SK-N-SH (cell line): ENCODE data around the gene KRTAP20-4.

Source experiments
- POLR2AphosphoS5 ChIP-seq: IDR thresholded peaks from 2 replicates; pipeline ENCODE4 v1.6.1; 2012; ENCODE audit warnings: low read depth, low read length
- RAD21 ChIP-seq: IDR thresholded peaks from 2 replicates; pipeline ENCODE4 v1.6.1; 2012; ENCODE audit warnings: mild to moderate bottlenecking, low read length
- REST ChIP-seq: IDR thresholded peaks from 2 replicates; pipeline ENCODE4 v1.6.1; 2012; ENCODE audit warnings: mild to moderate bottlenecking, low read depth, low read length, moderate library complexity
- RFX5 ChIP-seq: IDR thresholded peaks from 2 replicates; pipeline ENCODE4 v1.6.1; 2012; ENCODE audit warnings: mild to moderate bottlenecking, improper control_type of control experiment, low read length
- TEAD4 ChIP-seq: IDR thresholded peaks from 2 replicates; pipeline ENCODE4 v1.4.0; 2012; ENCODE audit warnings: mild to moderate bottlenecking, borderline replicate concordance; ENCODE audit not compliant: insufficient read depth
- YY1 ChIP-seq: IDR thresholded peaks from 2 replicates; pipeline ENCODE4 v1.4.0; 2012; ENCODE audit warnings: low read depth, mild to moderate bottlenecking
- TF ChIP-seq, protein P1 (sequence below): fragments of 200-600 bp; sonication (generic); IDR thresholded peaks from 2 replicates; pipeline ENCODE4 v1.6.1; 2017; ENCODE audit warnings: antibody characterized with exemption, mild to moderate bottlenecking, moderate library complexity
- TF ChIP-seq, protein P2 (sequence below): IDR thresholded peaks from 2 replicates; pipeline ENCODE4; 2012
- TF ChIP-seq, protein P3 (sequence below): IDR thresholded peaks from 2 replicates; pipeline ENCODE4 v1.4.0; 2012; ENCODE audit warnings: low read depth, borderline replicate concordance

GRCh38 chr21:30613836-30614235, 6.6 kb upstream of the KRTAP20-4 start, which contains the start of gene KRTAP6-1:
- TF ChIP-seq, protein P1, sequence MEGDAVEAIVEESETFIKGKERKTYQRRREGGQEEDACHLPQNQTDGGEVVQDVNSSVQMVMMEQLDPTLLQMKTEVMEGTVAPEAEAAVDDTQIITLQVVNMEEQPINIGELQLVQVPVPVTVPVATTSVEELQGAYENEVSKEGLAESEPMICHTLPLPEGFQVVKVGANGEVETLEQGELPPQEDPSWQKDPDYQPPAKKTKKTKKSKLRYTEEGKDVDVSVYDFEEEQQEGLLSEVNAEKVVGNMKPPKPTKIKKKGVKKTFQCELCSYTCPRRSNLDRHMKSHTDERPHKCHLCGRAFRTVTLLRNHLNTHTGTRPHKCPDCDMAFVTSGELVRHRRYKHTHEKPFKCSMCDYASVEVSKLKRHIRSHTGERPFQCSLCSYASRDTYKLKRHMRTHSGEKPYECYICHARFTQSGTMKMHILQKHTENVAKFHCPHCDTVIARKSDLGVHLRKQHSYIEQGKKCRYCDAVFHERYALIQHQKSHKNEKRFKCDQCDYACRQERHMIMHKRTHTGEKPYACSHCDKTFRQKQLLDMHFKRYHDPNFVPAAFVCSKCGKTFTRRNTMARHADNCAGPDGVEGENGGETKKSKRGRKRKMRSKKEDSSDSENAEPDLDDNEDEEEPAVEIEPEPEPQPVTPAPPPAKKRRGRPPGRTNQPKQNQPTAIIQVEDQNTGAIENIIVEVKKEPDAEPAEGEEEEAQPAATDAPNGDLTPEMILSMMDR = no peak
- no peak for TF ChIP-seq YY1
- TF ChIP-seq, protein P2, sequence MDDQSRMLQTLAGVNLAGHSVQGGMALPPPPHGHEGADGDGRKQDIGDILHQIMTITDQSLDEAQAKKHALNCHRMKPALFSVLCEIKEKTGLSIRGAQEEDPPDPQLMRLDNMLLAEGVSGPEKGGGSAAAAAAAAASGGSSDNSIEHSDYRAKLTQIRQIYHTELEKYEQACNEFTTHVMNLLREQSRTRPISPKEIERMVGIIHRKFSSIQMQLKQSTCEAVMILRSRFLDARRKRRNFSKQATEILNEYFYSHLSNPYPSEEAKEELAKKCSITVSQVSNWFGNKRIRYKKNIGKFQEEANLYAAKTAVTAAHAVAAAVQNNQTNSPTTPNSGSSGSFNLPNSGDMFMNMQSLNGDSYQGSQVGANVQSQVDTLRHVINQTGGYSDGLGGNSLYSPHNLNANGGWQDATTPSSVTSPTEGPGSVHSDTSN = no peak
- TF ChIP-seq TEAD4 = no peak
- TF ChIP-seq REST = no peak
- no peak for TF ChIP-seq POLR2AphosphoS5
- TF ChIP-seq, protein P3, sequence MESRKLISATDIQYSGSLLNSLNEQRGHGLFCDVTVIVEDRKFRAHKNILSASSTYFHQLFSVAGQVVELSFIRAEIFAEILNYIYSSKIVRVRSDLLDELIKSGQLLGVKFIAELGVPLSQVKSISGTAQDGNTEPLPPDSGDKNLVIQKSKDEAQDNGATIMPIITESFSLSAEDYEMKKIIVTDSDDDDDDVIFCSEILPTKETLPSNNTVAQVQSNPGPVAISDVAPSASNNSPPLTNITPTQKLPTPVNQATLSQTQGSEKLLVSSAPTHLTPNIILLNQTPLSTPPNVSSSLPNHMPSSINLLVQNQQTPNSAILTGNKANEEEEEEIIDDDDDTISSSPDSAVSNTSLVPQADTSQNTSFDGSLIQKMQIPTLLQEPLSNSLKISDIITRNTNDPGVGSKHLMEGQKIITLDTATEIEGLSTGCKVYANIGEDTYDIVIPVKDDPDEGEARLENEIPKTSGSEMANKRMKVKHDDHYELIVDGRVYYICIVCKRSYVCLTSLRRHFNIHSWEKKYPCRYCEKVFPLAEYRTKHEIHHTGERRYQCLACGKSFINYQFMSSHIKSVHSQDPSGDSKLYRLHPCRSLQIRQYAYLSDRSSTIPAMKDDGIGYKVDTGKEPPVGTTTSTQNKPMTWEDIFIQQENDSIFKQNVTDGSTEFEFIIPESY = no peak
- TF ChIP-seq RFX5 = no peak
- TF ChIP-seq RAD21 = no peak
